Measurements from ENCODE around the gene ATRNL1. TPM values are rescaled to one million over a fixed set of nuclear protein-coding genes. Genes with fewer than 3 reads are reported as not detected.
"Not testable (repeated sequence)": the region's sequence is repeated elsewhere in the genome, so short reads cannot be mapped to it uniquely, and the experiment has no call there.

The ATRNL1 gene
- total RNA-seq, 2 donors from 2014 or later = 0.37 to 2.9 TPM

DNA sequence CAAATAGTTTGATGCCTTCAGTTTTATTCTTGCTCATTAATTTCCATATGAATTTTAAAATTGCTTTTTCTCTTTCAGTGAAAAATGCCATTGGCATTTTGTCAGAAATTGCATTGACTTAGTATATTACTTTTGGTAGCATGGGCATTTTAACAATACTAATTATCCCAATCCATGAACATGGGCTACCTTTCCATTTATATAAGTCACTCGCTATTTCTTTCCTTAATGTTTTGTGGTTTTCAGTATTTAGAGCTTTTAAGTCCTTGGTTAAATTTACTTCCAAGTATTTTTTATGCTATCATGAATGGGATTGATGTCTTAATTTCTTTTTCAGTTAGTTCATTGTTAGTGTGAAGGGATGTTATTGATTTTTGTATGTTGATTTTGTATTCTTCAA, 297.4 kb downstream of the ATRNL1 start:
- no peaks in the 10 kb centered on the region for H3K36me3 ChIP-seq
- no peak for DNase-seq
- H3K27ac ChIP-seq = no peak overlapping the region
- no peak overlapping the region for H3K9ac ChIP-seq (ENCODE audit: low read depth in 2 of 2, low read length in 2 of 2)
- no peak overlapping the region for H3K4me3 ChIP-seq
- no peaks in the 10 kb centered on the region for H3K27me3 ChIP-seq
- no peaks in the 10 kb centered on the region for H3K9me3 ChIP-seq
- no peaks in the 10 kb centered on the region for H3K4me1 ChIP-seq
- intact Hi-C loops (cut with DNase I) = no loop called here
- TF ChIP-seq, protein P1, sequence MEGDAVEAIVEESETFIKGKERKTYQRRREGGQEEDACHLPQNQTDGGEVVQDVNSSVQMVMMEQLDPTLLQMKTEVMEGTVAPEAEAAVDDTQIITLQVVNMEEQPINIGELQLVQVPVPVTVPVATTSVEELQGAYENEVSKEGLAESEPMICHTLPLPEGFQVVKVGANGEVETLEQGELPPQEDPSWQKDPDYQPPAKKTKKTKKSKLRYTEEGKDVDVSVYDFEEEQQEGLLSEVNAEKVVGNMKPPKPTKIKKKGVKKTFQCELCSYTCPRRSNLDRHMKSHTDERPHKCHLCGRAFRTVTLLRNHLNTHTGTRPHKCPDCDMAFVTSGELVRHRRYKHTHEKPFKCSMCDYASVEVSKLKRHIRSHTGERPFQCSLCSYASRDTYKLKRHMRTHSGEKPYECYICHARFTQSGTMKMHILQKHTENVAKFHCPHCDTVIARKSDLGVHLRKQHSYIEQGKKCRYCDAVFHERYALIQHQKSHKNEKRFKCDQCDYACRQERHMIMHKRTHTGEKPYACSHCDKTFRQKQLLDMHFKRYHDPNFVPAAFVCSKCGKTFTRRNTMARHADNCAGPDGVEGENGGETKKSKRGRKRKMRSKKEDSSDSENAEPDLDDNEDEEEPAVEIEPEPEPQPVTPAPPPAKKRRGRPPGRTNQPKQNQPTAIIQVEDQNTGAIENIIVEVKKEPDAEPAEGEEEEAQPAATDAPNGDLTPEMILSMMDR (IDR thresholded peaks at IDR 0.05) = no peak

DNA sequence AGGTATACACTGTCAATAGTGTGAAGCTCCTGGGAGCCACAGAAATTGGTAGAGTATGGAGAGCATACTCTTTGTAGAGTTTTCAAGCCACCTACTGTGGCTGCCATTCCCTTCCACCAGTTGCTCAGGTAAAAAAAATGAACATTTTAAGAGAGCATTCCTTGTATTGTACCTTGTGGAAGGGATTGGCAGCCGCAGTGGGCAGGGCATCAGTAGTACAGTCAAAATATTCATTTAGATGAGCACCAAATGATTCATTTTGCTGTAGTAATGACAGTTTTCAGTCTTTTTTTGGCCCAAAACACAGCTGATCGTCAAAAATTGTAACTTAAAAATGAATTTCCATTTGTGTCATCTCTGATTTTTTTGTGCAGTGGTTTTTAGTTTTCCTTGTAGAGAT, 304.9 kb downstream of the ATRNL1 start:
- no peak for DNase-seq
- H3K4me3 ChIP-seq = no peak overlapping the region
- TF ChIP-seq, protein P1 (IDR thresholded peaks at IDR 0.05) = no peak
- H3K9ac ChIP-seq (ENCODE audit: low read depth in 2 of 2, low read length in 2 of 2) = no peak overlapping the region
- H3K9me3 ChIP-seq = no peaks in the 10 kb centered on the region
- no peaks in the 10 kb centered on the region for H3K27me3 ChIP-seq
- H3K27ac ChIP-seq = no peak overlapping the region
- intact Hi-C loops (cut with DNase I) = no loop called here
- no peaks in the 10 kb centered on the region for H3K4me1 ChIP-seq
- H3K36me3 ChIP-seq = no peaks in the 10 kb centered on the region

DNA sequence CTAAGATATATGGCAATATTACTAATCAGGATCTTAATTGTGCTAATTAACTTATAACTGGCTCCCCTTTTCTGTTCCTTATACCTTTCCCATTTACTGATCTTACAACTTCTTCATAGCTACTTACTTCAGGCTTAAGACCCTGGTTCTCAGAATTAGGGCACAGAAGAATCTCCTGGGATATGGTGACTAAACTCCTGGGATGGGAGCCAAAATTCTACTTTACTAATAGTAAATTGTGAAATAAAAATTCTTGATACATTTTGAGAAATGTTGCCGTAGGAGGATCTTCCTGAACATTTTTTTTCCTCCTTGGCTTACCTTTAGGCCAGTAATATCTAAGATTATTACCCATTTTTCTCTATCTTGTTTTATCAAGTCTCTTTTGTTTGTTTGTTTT, 309.5 kb downstream of the ATRNL1 start:
- DNase-seq = no peak
- Histone ChIP-seq H3K27me3 (no peaks in the 10 kb centered on the region), H3K4me3 (no peak overlapping the region), H3K9ac (ENCODE audit: low read depth in 2 of 2, low read length in 2 of 2) (no peak overlapping the region), H3K9me3 (no peaks in the 10 kb centered on the region), H3K4me1 (no peaks in the 10 kb centered on the region), H3K36me3 (no peaks in the 10 kb centered on the region), H3K27ac (no peak overlapping the region)
- intact Hi-C loops (cut with DNase I) = no loop called here
- TF ChIP-seq, protein P1 (IDR thresholded peaks at IDR 0.05) = no peak

DNA sequence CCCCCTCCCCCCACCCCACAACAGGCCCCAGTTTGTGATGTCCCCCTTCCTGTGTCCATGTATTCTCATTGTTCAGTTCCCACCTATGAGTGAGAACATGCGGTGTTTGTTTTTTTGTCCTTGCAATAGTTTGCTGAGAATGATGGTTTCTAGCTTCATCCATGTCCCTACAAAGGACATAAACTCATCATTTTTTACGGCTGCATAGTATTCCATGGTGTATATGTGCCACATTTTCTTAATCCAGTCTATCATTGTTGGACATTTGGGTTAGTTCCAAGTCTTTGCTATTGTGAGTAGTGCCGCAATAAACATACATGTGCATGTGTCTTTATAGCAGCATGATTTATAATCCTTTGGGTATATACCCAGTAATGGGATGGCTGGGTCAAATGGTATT, 312.7 kb downstream of the ATRNL1 start:
- H3K36me3 ChIP-seq; H3K9me3 ChIP-seq; H3K4me1 ChIP-seq; H3K9ac ChIP-seq (ENCODE audit: low read depth in 2 of 2, low read length in 2 of 2); H3K4me3 ChIP-seq; intact Hi-C loops (cut with DNase I); DNase-seq; H3K27ac ChIP-seq; H3K27me3 ChIP-seq: not testable (repeated sequence)

DNA sequence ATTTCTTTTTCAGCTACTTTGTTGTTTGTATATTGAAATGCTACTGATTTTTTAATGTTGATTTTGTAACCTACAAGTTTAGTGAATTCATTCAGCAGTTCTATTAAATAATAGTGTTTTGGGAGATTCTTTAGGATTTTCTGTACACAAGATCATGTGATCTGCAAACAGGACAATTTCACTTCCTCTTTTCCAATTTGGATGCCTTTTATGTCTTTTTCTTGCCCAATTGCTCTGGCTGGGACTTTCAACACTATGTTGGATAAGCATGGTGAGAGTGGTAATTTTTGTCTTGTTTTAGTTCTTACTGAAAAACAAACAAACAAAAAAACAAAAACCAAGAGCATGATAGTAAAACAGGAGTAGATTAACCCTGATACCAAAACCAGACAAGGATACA, 316.2 kb downstream of the ATRNL1 start:
- Histone ChIP-seq H3K4me1 (no peaks in the 10 kb centered on the region), H3K9me3 (no peaks in the 10 kb centered on the region), H3K27me3 (no peaks in the 10 kb centered on the region), H3K27ac (no peak overlapping the region), H3K4me3 (no peak overlapping the region), H3K9ac (ENCODE audit: low read depth in 2 of 2, low read length in 2 of 2) (no peak overlapping the region), H3K36me3 (no peaks in the 10 kb centered on the region)
- TF ChIP-seq, protein P1 (IDR thresholded peaks at IDR 0.05) = no peak
- intact Hi-C loops (cut with DNase I) = no loop called here
- no peak for DNase-seq

DNA sequence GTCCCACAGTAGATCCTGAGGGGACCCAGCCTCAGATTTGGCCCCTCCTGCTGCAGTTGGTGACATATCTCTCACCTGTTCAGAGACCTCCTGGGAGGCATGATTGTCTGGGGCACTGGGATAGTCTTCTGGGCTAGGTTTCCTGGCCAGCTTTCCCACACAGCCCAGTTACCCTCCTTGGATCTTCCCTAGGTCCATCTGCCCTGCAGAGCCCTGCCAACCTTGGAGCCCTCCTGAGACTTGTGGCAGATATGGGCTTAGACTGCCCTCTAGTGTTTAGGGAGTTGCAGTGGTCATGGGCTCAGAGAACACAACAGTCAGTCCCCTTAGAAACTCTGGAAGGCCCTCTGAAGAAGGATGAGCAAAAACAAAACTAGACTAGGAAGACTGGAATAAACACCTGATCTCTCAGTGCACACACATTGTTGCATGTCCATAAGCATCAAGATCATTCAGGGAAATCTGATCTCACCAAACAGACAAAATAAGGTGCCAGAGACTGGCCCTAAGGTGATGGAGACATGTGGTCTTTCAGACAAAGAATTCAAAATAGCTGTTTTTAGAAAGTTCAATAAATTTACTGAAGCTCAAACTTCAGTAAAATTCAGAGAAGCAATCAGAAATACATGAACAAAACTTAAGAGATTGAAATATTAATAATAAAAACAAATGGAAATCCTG, 324.6 kb downstream of the ATRNL1 start:
- no peaks in the 10 kb centered on the region for H3K27me3 ChIP-seq
- no peak overlapping the region for H3K27ac ChIP-seq
- H3K4me3 ChIP-seq = no peak overlapping the region
- H3K9me3 ChIP-seq = no peaks in the 10 kb centered on the region
- H3K4me1 ChIP-seq = no peaks in the 10 kb centered on the region
- H3K36me3 ChIP-seq = no peaks in the 10 kb centered on the region
- no peak for DNase-seq
- TF ChIP-seq, protein P1 (IDR thresholded peaks at IDR 0.05) = peak; percentile 23
- intact Hi-C loops (cut with DNase I) = loop anchor here (10.0 kb wide), 1 partner anchor 243 kb away; no protein-coding TSS in a partner anchor
- H3K9ac ChIP-seq (ENCODE audit: low read depth in 2 of 2, low read length in 2 of 2) = no peak overlapping the region

All from colonic mucosa (tissue), 4 donors.